Activated CD4-positive, alpha-beta T cell treated with anti-CD3 and anti-CD28 coated beads for 48 hours (primary cell): ENCODE data around the gene ZSWIM1.
"Not testable (repeated sequence)": the region's sequence is repeated elsewhere in the genome, so short reads cannot be mapped to it uniquely, and the experiment has no call there.

Source experiments
- DNase-seq: peaks from one replicate; pipeline ENCODE4 v3.0.0-alpha.2; 2020

ZSWIM1 gene

GRCh38 chr20:45909817-45910669 lies 29.0 kb downstream of the ZSWIM1 start:
- DNase-seq = no peak

GRCh38 chr20:45910670-45911485 lies 29.9 kb downstream of the ZSWIM1 start:
- peak; percentile 99 for DNase-seq

- DNase-seq = peak; percentile 33
These were observed 30.7 kb downstream of the ZSWIM1 start, which contains the start of gene PLTP for GRCh38 chr20:45911486-45912343. PLTP (minus strand) TSS chr20:45912155; CDS start chr20:45911452, 703 bp downstream.

- DNase-seq = no peak
These were observed 31.3 kb downstream of the ZSWIM1 start for GRCh38 chr20:45912344-45912682.

- DNase-seq = no peak
These were observed 32.1 kb downstream of the ZSWIM1 start for GRCh38 chr20:45913116-45913515.

GRCh38 chr20:45917790-45918141 lies 36.7 kb downstream of the ZSWIM1 start:
- no peak for DNase-seq

GRCh38 chr20:45918182-45918737 lies 37.2 kb downstream of the ZSWIM1 start:
- no peak for DNase-seq

GRCh38 chr20:45918779-45919537 lies 37.9 kb downstream of the ZSWIM1 start:
- no peak for DNase-seq

GRCh38 chr20:45919542-45920399 lies 38.7 kb downstream of the ZSWIM1 start:
- no peak for DNase-seq

GRCh38 chr20:45920462-45921336 lies 39.7 kb downstream of the ZSWIM1 start:
- DNase-seq = no peak

- DNase-seq = no peak
These were observed 40.5 kb downstream of the ZSWIM1 start for GRCh38 chr20:45921337-45922189.

GRCh38 chr20:45924391-45925261 lies 43.6 kb downstream of the ZSWIM1 start:
- DNase-seq = no peak

GRCh38 chr20:45925821-45926506 lies 44.9 kb downstream of the ZSWIM1 start:
- DNase-seq = no peak

GRCh38 chr20:45926731-45927070 lies 45.7 kb downstream of the ZSWIM1 start:
- DNase-seq = no peak

- no peak for DNase-seq
These were observed 46.2 kb downstream of the ZSWIM1 start for GRCh38 chr20:45927071-45927878.

- not testable (repeated sequence) for DNase-seq
These were observed 50.7 kb downstream of the ZSWIM1 start for GRCh38 chr20:45931680-45932079.
